ENCODE measurements around the gene WBP2.

DNA sequence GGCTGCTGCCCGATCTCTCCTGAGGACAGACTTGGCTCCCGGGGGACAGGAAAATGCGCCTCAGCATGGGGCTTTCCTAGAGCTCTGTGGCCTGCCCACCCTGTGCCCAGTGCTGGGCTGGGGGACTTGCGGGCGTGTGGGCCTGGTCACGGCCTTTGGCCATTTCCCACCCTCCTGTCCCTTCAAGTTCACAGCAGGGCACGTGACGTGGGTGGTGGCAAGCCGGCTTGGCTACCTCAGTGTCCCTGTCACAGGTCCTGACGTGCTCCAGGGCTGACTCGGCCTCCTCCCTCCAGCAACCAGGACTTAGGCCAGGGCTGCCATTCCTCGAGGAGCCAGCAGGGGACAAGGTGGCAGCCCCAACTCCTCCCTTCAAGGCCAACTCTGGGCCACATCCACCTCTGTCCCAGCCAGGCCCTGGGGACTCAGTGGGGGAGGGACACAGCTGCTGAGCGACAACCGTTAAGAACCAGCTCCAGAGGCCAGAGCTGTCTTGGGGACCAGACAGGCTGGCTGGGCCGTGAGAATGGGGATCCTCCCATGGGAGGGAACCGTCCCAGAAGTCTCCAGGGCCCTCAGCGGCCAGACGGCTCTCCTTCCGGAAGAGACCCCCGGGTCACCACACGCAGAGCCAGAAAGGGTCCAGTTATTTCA lies 9.9 kb downstream of the WBP2 start:
- TF ChIP-seq ZNF274 (IDR thresholded peaks at IDR 0.05; ENCODE audit: low read depth, low read length) (no peak), SUZ12 (IDR thresholded peaks at IDR 0.05; ENCODE audit: extremely low read depth, insufficient read depth, insufficient read length) (no peak)

Data from NT2/D1 (cell line).